Right kidney (tissue), 9 donors: ENCODE results near the gene RUFY3.
"Not testable (repeated sequence)": the region's sequence is repeated elsewhere in the genome, so short reads cannot be mapped to it uniquely, and the experiment has no call there.

Experiments
- DNase-seq: peaks from one replicate; pipeline ENCODE4 v3.0.0-alpha.2; 2016
- long read RNA-seq, 8 donors: transcript quantifications; one replicate each; lab custom pipeline, GENCODE V29; 2026

The RUFY3 gene
- long read RNA-seq, donor 1, partial matches to known transcripts: 11 of 17 reads
- long read RNA-seq, donor 1, other reads (novel, unspliced or antisense): 0 of 17 reads
- long read RNA-seq, donor 2, partial matches to known transcripts: 0 of 3 reads
- long read RNA-seq, donor 2, other reads (novel, unspliced or antisense): 0 of 3 reads
- long read RNA-seq, donor 3, partial matches to known transcripts: 0 of 3 reads
- long read RNA-seq, donor 3, other reads (novel, unspliced or antisense): 0 of 3 reads
- long read RNA-seq, donor 4, partial matches to known transcripts: 117 of 152 reads
- long read RNA-seq, donor 4, other reads (novel, unspliced or antisense): 25 of 152 reads
- long read RNA-seq, donor 5, partial matches to known transcripts: 15 of 17 reads
- long read RNA-seq, donor 5, other reads (novel, unspliced or antisense): 0 of 17 reads
- long read RNA-seq, donor 6, partial matches to known transcripts: 0 of 4 reads
- long read RNA-seq, donor 6, other reads (novel, unspliced or antisense): 0 of 4 reads
- long read RNA-seq, donor 7, transcript RUFY3-203 (12 exons, 2,143 nt): major isoform, 5 of 27 reads
- long read RNA-seq, donor 7, partial matches to known transcripts: 18 of 27 reads
- long read RNA-seq, donor 7, other reads (novel, unspliced or antisense): 0 of 27 reads
- long read RNA-seq, donor 8, partial matches to known transcripts: 0 of 4 reads
- long read RNA-seq, donor 8, other reads (novel, unspliced or antisense): 0 of 4 reads

- DNase-seq: no peak
Measured at GRCh38 chr4:70721747-70722146, at the start of gene RUFY3. Gene RUFY3, plus strand, starts transcription at chr4:70721964. Its CDS starts 610 bp downstream, at chr4:70722574.

- no peak for DNase-seq
Measured at GRCh38 chr4:70674191-70674590, 47.6 kb upstream of the RUFY3 start.

GRCh38 chr4:70674731-70675130 is 47.0 kb upstream of the RUFY3 start:
- DNase-seq: no peak

- DNase-seq: no peak
Measured at GRCh38 chr4:70676554-70677090, 45.1 kb upstream of the RUFY3 start.

- no peak for DNase-seq
Measured at GRCh38 chr4:70678383-70678999, 43.3 kb upstream of the RUFY3 start.

GRCh38 chr4:70680934-70681333 is 40.8 kb upstream of the RUFY3 start:
- DNase-seq: no peak

GRCh38 chr4:70681704-70682103 is 40.1 kb upstream of the RUFY3 start:
- no peak for DNase-seq

- not testable (repeated sequence) for DNase-seq
Measured at GRCh38 chr4:70682142-70682541, 39.6 kb upstream of the RUFY3 start.

- no peak for DNase-seq
Measured at GRCh38 chr4:70687392-70687791, 34.4 kb upstream of the RUFY3 start.

- peak; percentile 95 for DNase-seq
Measured at GRCh38 chr4:70687821-70688794, 33.7 kb upstream of the RUFY3 start, which contains the start of gene UTP3. Gene UTP3, plus strand, starts transcription at chr4:70688532. Its CDS starts 146 bp downstream, at chr4:70688678.

- no peak for DNase-seq
Measured at GRCh38 chr4:70688795-70689231, 33.0 kb upstream of the RUFY3 start.

GRCh38 chr4:70691661-70692060 is 30.1 kb upstream of the RUFY3 start:
- no peak for DNase-seq

GRCh38 chr4:70694633-70695032 is 27.1 kb upstream of the RUFY3 start:
- DNase-seq: not testable (repeated sequence)

- DNase-seq: not testable (repeated sequence)
Measured at GRCh38 chr4:70698435-70698834, 23.3 kb upstream of the RUFY3 start.

GRCh38 chr4:70700712-70701111 is 21.1 kb upstream of the RUFY3 start:
- no peak for DNase-seq

- no peak for DNase-seq
Measured at GRCh38 chr4:70701271-70701670, 20.5 kb upstream of the RUFY3 start.

- not testable (repeated sequence) for DNase-seq
Measured at GRCh38 chr4:70702592-70702991, 19.2 kb upstream of the RUFY3 start.

- no peak for DNase-seq
Measured at GRCh38 chr4:70703619-70704214, 18.0 kb upstream of the RUFY3 start.

GRCh38 chr4:70704215-70704930 is 17.4 kb upstream of the RUFY3 start:
- DNase-seq: peak; percentile 81

GRCh38 chr4:70704931-70705182 is 16.9 kb upstream of the RUFY3 start:
- peak; percentile 87 for DNase-seq
